Mucosa of descending colon (tissue), 3 donors: ENCODE results near the gene C2orf92. TPM values are rescaled to one million over a fixed set of nuclear protein-coding genes. Genes with fewer than 3 reads are reported as not detected.
A peak's percentile ranks its signal among the peaks of the same experiment; 100 is the strongest.

Experiments used
- ATAC-seq: fragments of 200-7000 bp; cut with Tn5 transposase; one replicate; pipeline ENCODE4 v1.9.1; 2020; ENCODE audit warnings: mild to moderate bottlenecking, moderate library complexity
- DNase-seq, 3 donors: peaks; one replicate each; pipeline ENCODE4 v3.0.0-alpha.2; 2020
- H3K36me3 ChIP-seq: fragments of 200-600 bp; one replicate; pipeline ENCODE4 v1.8.0; 2021; ENCODE audit warnings: low read depth, mild to moderate bottlenecking
- H3K4me1 ChIP-seq: fragments of 200-600 bp; one replicate; pipeline ENCODE4 v1.8.0; 2021; ENCODE audit warnings: low read depth, mild to moderate bottlenecking
- H3K4me3 ChIP-seq: fragments of 200-600 bp; one replicate; pipeline ENCODE4 v1.8.0; 2021; ENCODE audit warnings: mild to moderate bottlenecking
- H3K9me3 ChIP-seq: fragments of 200-600 bp; one replicate; pipeline ENCODE4 v1.8.0; 2021; ENCODE audit warnings: mild to moderate bottlenecking
- CTCF ChIP-seq: fragments of 200-600 bp; IDR thresholded peaks from one replicate; pipeline ENCODE4 v1.8.0; 2022; ENCODE audit warnings: antibody characterized with exemption, mild to moderate bottlenecking
- intact Hi-C, 2 donors: fragments of 100-400 bp; cut with DNase I in 1 of 2; cut with micrococcal nuclease in 1 of 2; formaldehyde crosslinking; loops; one replicate each; pipeline versions ENCODE4 v1.11.0 to v1.11.1; 2022; cut with DNase I, micrococcal nuclease
- total RNA-seq, 3 donors: library from RNA; stranded (reverse); fragmentation: NEBNext Ultra II Directional in 2 of 3; extraction: Animal tissue kit (Norgen Biotek cat#: 25700) in 2 of 3; gene quantifications; one replicate each; pipeline versions ENCODE4 v1.2.1 to v1.2.4, GENCODE V29; 2021 to 2023
- donor health status: DM: no; HTN: no; CAD: no; lungs with moderate emphysema.
- donor health status: DM: no; HTN: no; CAD: no.
- donor health status: DM: no; HTN: yes; CAD: no.

Gene C2orf92
- total RNA-seq, 3 donors from 2014 or later, result 8.7 to 12.5 (median 11.7) TPM

GRCh38 chr2:97738179-97739019 is 68.9 kb downstream of the C2orf92 start:
- H3K36me3 ChIP-seq, result no peaks in the 10 kb centered on the region
- H3K4me1 ChIP-seq, result no peaks in the 10 kb centered on the region
- H3K9me3 ChIP-seq, result no peaks in the 10 kb centered on the region
- H3K4me3 ChIP-seq, result no peak overlapping the region
- DNase-seq (no peak), ATAC-seq (no peak)
- TF ChIP-seq CTCF, result no peak
- intact Hi-C loops, result no loop called here

GRCh38 chr2:97739020-97739892 is 69.7 kb downstream of the C2orf92 start:
- no peak for ATAC-seq
- no peaks in the 10 kb centered on the region for H3K9me3 ChIP-seq
- intact Hi-C loops, result no loop called here
- H3K4me1 ChIP-seq, result no peaks in the 10 kb centered on the region
- H3K4me3 ChIP-seq, result no peak overlapping the region
- DNase-seq, result no peak
- H3K36me3 ChIP-seq, result no peaks in the 10 kb centered on the region
- no peak for TF ChIP-seq CTCF

GRCh38 chr2:97739893-97740245 is 70.4 kb downstream of the C2orf92 start:
- Histone ChIP-seq H3K4me3 (no peak overlapping the region), H3K36me3 (no peaks in the 10 kb centered on the region), H3K4me1 (no peaks in the 10 kb centered on the region), H3K9me3 (no peaks in the 10 kb centered on the region)
- ATAC-seq, result no peak
- no peak for DNase-seq
- TF ChIP-seq CTCF, result no peak
- intact Hi-C loops, result no loop called here

GRCh38 chr2:97740590-97741182 is 71.2 kb downstream of the C2orf92 start:
- ATAC-seq (peak; percentile 83), DNase-seq (peak in 2 of 3 donors; percentile 64 to 65)
- peak; percentile 72 for TF ChIP-seq CTCF

GRCh38 chr2:97741251-97741650 is 71.7 kb downstream of the C2orf92 start:
- Histone ChIP-seq H3K4me1 (no peaks in the 10 kb centered on the region), H3K9me3 (no peaks in the 10 kb centered on the region), H3K36me3 (no peaks in the 10 kb centered on the region), H3K4me3 (no peak overlapping the region)
- ATAC-seq (no peak), DNase-seq (no peak)
- intact Hi-C loops, result no loop called here
- TF ChIP-seq CTCF, result no peak

More at GRCh38 chr2:97740590-97741182, 71.2 kb downstream of the C2orf92 start:
- no peaks in the 10 kb centered on the region for H3K9me3 ChIP-seq
- H3K4me1 ChIP-seq, result no peaks in the 10 kb centered on the region
- intact Hi-C loops, result no loop called here
- H3K4me3 ChIP-seq, result no peak overlapping the region
- H3K36me3 ChIP-seq, result no peaks in the 10 kb centered on the region
